GM12873 (cell line): Measurements from ENCODE around the gene NPBWR2.

Experiments used
- CTCF ChIP-seq: IDR thresholded peaks from 2 replicates; pipeline ENCODE4 v1.5.1; 2012; ENCODE audit warnings: low read depth, mild to moderate bottlenecking, moderate library complexity, low read length, control low read depth; ENCODE audit not compliant: insufficient read depth; ENCODE audit errors: missing control alignments

NPBWR2 gene

GRCh38 chr20:64062276-64062595 is 45.1 kb downstream of the NPBWR2 start:
- TF ChIP-seq CTCF: no peak

- no peak for TF ChIP-seq CTCF
Measured at GRCh38 chr20:64058536-64058935, 48.8 kb downstream of the NPBWR2 start.

- peak; percentile 95 for TF ChIP-seq CTCF
Measured at GRCh38 chr20:64057628-64058498, 49.5 kb downstream of the NPBWR2 start.

- no peak for TF ChIP-seq CTCF
Measured at GRCh38 chr20:64056889-64057627, 50.3 kb downstream of the NPBWR2 start.

- TF ChIP-seq CTCF: no peak
Measured at GRCh38 chr20:64056639-64056888, 50.8 kb downstream of the NPBWR2 start.

- TF ChIP-seq CTCF: no peak
Measured at GRCh38 chr20:64055893-64056638, 51.3 kb downstream of the NPBWR2 start.

GRCh38 chr20:64055396-64055892 is 51.9 kb downstream of the NPBWR2 start:
- no peak for TF ChIP-seq CTCF
